H9 (cell line): ENCODE data around the gene ADAMTS13. TPM values are rescaled to one million over a fixed set of nuclear protein-coding genes. Genes with fewer than 3 reads are reported as not detected.
A peak's percentile ranks its signal among the peaks of the same experiment; 100 is the strongest.

Experiments used
- DNase-seq: peaks from one replicate; pipeline ENCODE4 v3.0.0-alpha.2; 2017
- H2AFZ ChIP-seq: one replicate; pipeline ENCODE4 v1.6.1; 2013; ENCODE audit warnings: mild to moderate bottlenecking, low read length, control low read depth, moderate library complexity
- H2AK5ac ChIP-seq: 2 replicates; pipeline ENCODE4 v1.6.1; 2013; ENCODE audit warnings: low read length, control low read depth, mixed read lengths; ENCODE audit not compliant: insufficient read length
- H2BK120ac ChIP-seq: one replicate; pipeline ENCODE4 v1.6.1; 2013; ENCODE audit warnings: low read depth, mild to moderate bottlenecking, low read length, control low read depth, inconsistent platforms; ENCODE audit not compliant: poor library complexity, severe bottlenecking
- H2BK12ac ChIP-seq: 2 replicates; pipeline ENCODE4 v1.6.1; 2013; ENCODE audit warnings: low read length, control low read depth, mixed read lengths, low read depth; ENCODE audit not compliant: insufficient read length
- H2BK15ac ChIP-seq: 2 replicates; pipeline ENCODE4 v1.6.1; 2013; ENCODE audit warnings: low read depth, low read length, control low read depth
- H2BK20ac ChIP-seq: one replicate; pipeline ENCODE4 v1.6.1; 2013; ENCODE audit warnings: low read depth, mild to moderate bottlenecking, low read length, control low read depth, inconsistent platforms; ENCODE audit not compliant: poor library complexity, severe bottlenecking
- H2BK5ac ChIP-seq: 2 replicates; pipeline ENCODE4 v1.6.1; 2013; ENCODE audit warnings: low read length, control low read depth, mixed read lengths; ENCODE audit not compliant: insufficient read length
- H3K14ac ChIP-seq: 2 replicates; pipeline ENCODE4 v1.6.1; 2013; ENCODE audit warnings: low read length, control low read depth; ENCODE audit not compliant: insufficient read depth
- H3K18ac ChIP-seq: 2 replicates; pipeline ENCODE4 v1.6.1; 2013; ENCODE audit warnings: low read depth, mild to moderate bottlenecking, mixed read lengths, low read length, control low read depth; ENCODE audit not compliant: insufficient read length
- H3K23ac ChIP-seq: 2 replicates; pipeline ENCODE4 v1.6.1; 2013; ENCODE audit warnings: low read length, control low read depth, mixed read lengths, low read depth; ENCODE audit not compliant: insufficient read length
- H3K23me2 ChIP-seq: 2 replicates; pipeline ENCODE4 v1.6.1; 2013; ENCODE audit warnings: low read depth, mild to moderate bottlenecking, mixed read lengths, low read length, control low read depth; ENCODE audit not compliant: insufficient read length, poor library complexity, severe bottlenecking
- H3K27ac ChIP-seq: 2 replicates; pipeline ENCODE4 v1.5.1; 2013; ENCODE audit warnings: low read length, control low read depth, mixed read lengths, low read depth; ENCODE audit not compliant: insufficient read length
- H3K27me3 ChIP-seq: 2 replicates; pipeline ENCODE4 v1.6.1; 2013; ENCODE audit warnings: low read length, control low read depth, inconsistent platforms; ENCODE audit not compliant: insufficient read depth
- H3K4ac ChIP-seq: 2 replicates; pipeline ENCODE4 v1.6.1; 2013; ENCODE audit warnings: low read depth, mild to moderate bottlenecking, control low read depth, inconsistent platforms, low read length, moderate library complexity
- H3K4me1 ChIP-seq: 2 replicates; pipeline ENCODE4 v1.6.1; 2013; ENCODE audit warnings: low read length, control low read depth, inconsistent platforms; ENCODE audit not compliant: insufficient read depth
- H3K4me2 ChIP-seq: 2 replicates; pipeline ENCODE4 v1.6.1; 2013; ENCODE audit warnings: low read length, control low read depth, mixed read lengths; ENCODE audit not compliant: insufficient read length, insufficient read depth
- H3K56ac ChIP-seq: 2 replicates; pipeline ENCODE4 v1.6.1; 2013; ENCODE audit warnings: low read depth, mild to moderate bottlenecking, mixed read lengths, low read length, control low read depth; ENCODE audit not compliant: insufficient read length
- H3K79me1 ChIP-seq: 2 replicates; pipeline ENCODE4 v1.6.1; 2013; ENCODE audit warnings: low read depth, mild to moderate bottlenecking, moderate library complexity, low read length, control low read depth, inconsistent platforms; ENCODE audit not compliant: insufficient read depth, poor library complexity, severe bottlenecking
- H3K79me2 ChIP-seq: 2 replicates; pipeline ENCODE4 v1.6.1; 2013; ENCODE audit warnings: low read length, control low read depth, inconsistent platforms; ENCODE audit not compliant: insufficient read depth
- H3K9ac ChIP-seq: 2 replicates; pipeline ENCODE4 v1.6.1; 2013; ENCODE audit warnings: low read length, control low read depth, mixed read lengths; ENCODE audit not compliant: insufficient read length; ENCODE audit errors: extremely low read depth
- H3K9me3 ChIP-seq: one replicate; pipeline ENCODE4 v1.6.1; 2013; ENCODE audit warnings: low read depth, low read length, inconsistent platforms; ENCODE audit not compliant: control insufficient read depth
- H3T11ph ChIP-seq: one replicate; pipeline ENCODE4 v1.6.1; 2013; ENCODE audit warnings: mild to moderate bottlenecking, low read length, control low read depth, inconsistent platforms
- H4K20me1 ChIP-seq: one replicate; pipeline ENCODE4 v1.6.1; 2013; ENCODE audit not compliant: control insufficient read depth, insufficient read length, insufficient read depth
- H4K5ac ChIP-seq: 2 replicates; pipeline ENCODE4 v1.6.1; 2013; ENCODE audit warnings: low read depth, mild to moderate bottlenecking, mixed read lengths, low read length, control low read depth; ENCODE audit not compliant: insufficient read length
- H4K8ac ChIP-seq: replicated peaks from 2 replicates; pipeline ENCODE4 v1.6.1; 2013; ENCODE audit warnings: low read length, control low read depth, mixed read lengths, low read depth; ENCODE audit not compliant: insufficient read length
- H4K91ac ChIP-seq: 2 replicates; pipeline ENCODE4 v1.6.1; 2013; ENCODE audit warnings: low read depth, mild to moderate bottlenecking, moderate library complexity, mixed read lengths, low read length, control low read depth; ENCODE audit not compliant: insufficient read length
- H3K27ac Mint-ChIP-seq, 3 experiments: 2 replicates in 2 of 3; 3 replicates in 1 of 3; pipeline ENCODE4 v1.8.0; 2020 to 2021; ENCODE audit warnings: mixed read lengths in 3 of 3, mild to moderate bottlenecking in 1 of 3, moderate library complexity in 1 of 3
- H3K27me3 Mint-ChIP-seq: 2 replicates; pipeline ENCODE4 v1.8.0; 2021; ENCODE audit warnings: low read depth, mild to moderate bottlenecking, moderate library complexity, mixed read lengths
- H3K36me3 Mint-ChIP-seq, 3 experiments: 2 replicates in 2 of 3; 3 replicates in 1 of 3; pipeline ENCODE4 v1.8.0; 2020 to 2021; ENCODE audit warnings: low read depth in 3 of 3, mixed read lengths in 3 of 3; ENCODE audit not compliant: insufficient read depth in 1 of 3
- H3K4me1 Mint-ChIP-seq, 2 experiments: 2 replicates each; pipeline ENCODE4 v1.8.0; 2020; ENCODE audit warnings: mixed read lengths in 2 of 2
- H3K4me3 Mint-ChIP-seq, 2 experiments: 2 replicates in 1 of 2; 3 replicates in 1 of 2; pipeline ENCODE4 v1.8.0; 2020 to 2021; ENCODE audit warnings: mild to moderate bottlenecking in 2 of 2, mixed read lengths in 2 of 2, moderate library complexity in 1 of 2
- H3K9me3 Mint-ChIP-seq, 2 experiments: 2 replicates in 1 of 2; 3 replicates in 1 of 2; pipeline ENCODE4 v1.8.0; 2020; ENCODE audit warnings: mild to moderate bottlenecking in 2 of 2, mixed read lengths in 2 of 2, moderate library complexity in 1 of 2
- WGBS: extraction: QIAGEN DNeasy Blood & Tissue Kit; methylation state at CpG from one replicate; pipeline ENCODE4 v1.1.7; 2013; ENCODE audit warnings: missing lambda C conversion rate, low lambda C conversion rate, mixed read lengths; ENCODE audit not compliant: insufficient read length; ENCODE audit errors: extremely low coverage; 5-methylcytosine and 5-hydroxymethylcytosine counted together
- total RNA-seq: library from RNA; stranded (reverse); gene quantifications from 2 replicates; pipeline ENCODE4 v1.2.1, GENCODE V29; 2021
- TF ChIP-seq, protein P1 (sequence below): fragments of 200-600 bp; sonication (generic); conservative IDR thresholded peaks from 3 replicates; pipeline ENCODE4 v1.8.0; 2021; ENCODE audit warnings: antibody characterized with exemption, mild to moderate bottlenecking

Gene ADAMTS13
- total RNA-seq, 1 experiment from 2014 or later = 8.8 TPM

- Histone ChIP-seq H2AFZ (no peak overlapping the region), H3K18ac (no peak overlapping the region), H4K8ac (no peak overlapping the region), H4K20me1 (no peaks in the 10 kb centered on the region), H3K9ac (no peak overlapping the region), H3T11ph (no peak overlapping the region), H3K4me1 (peaks cover 5% of the 10 kb centered on the region; the same call in 1 of the 2 replicates), H3K56ac (no peak overlapping the region), H3K4ac (no peak overlapping the region), H3K9me3 (no peaks in the 10 kb centered on the region), H2BK120ac (no peak overlapping the region), H2AK5ac (no peak overlapping the region), H3K14ac (no peak overlapping the region), H3K27me3 (no peaks in the 10 kb centered on the region), H3K79me2 (peaks cover 4% of the 10 kb centered on the region; the same call in 1 of the 2 replicates), H3K4me2 (no peak overlapping the region), H3K23me2 (peaks cover 7% of the 10 kb centered on the region), H2BK12ac (no peak overlapping the region), H3K27ac (no peak overlapping the region), H2BK5ac (no peak overlapping the region), H4K91ac (no peak overlapping the region), H2BK15ac (no peak overlapping the region), H3K23ac (no peak overlapping the region), H2BK20ac (no peak overlapping the region), H4K5ac (no peak overlapping the region), H3K79me1 (peaks cover 6% of the 10 kb centered on the region)
- Mint-ChIP-seq H3K4me1 (peaks cover 14 to 22% of the 10 kb centered on the region in 2 experiments), H3K27me3 (no peaks in the 10 kb centered on the region), H3K36me3 (peaks cover 41 to 63% (median 55%) of the 10 kb centered on the region in 3 experiments), H3K9me3 (peaks cover 2 to 3% of the 10 kb centered on the region in 2 experiments; a peak in 4 of 5 replicates), H3K4me3 (0 out of 5 replicates have a peak overlapping the region, but pooled peaks of 1 of the 2 experiments have one; percentile 24), H3K27ac (no peak overlapping the region)
- no peak for DNase-seq
- no CpG with 5 or more reads among the region's 1 CpG for WGBS
- TF ChIP-seq, protein P1, sequence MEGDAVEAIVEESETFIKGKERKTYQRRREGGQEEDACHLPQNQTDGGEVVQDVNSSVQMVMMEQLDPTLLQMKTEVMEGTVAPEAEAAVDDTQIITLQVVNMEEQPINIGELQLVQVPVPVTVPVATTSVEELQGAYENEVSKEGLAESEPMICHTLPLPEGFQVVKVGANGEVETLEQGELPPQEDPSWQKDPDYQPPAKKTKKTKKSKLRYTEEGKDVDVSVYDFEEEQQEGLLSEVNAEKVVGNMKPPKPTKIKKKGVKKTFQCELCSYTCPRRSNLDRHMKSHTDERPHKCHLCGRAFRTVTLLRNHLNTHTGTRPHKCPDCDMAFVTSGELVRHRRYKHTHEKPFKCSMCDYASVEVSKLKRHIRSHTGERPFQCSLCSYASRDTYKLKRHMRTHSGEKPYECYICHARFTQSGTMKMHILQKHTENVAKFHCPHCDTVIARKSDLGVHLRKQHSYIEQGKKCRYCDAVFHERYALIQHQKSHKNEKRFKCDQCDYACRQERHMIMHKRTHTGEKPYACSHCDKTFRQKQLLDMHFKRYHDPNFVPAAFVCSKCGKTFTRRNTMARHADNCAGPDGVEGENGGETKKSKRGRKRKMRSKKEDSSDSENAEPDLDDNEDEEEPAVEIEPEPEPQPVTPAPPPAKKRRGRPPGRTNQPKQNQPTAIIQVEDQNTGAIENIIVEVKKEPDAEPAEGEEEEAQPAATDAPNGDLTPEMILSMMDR = no peak
Observed at GRCh38 chr9:133415170-133415569, 7.0 kb upstream of the ADAMTS13 start.
